GM12878 (cell line): Measurements from ENCODE around the gene ITGA8. TPM values are rescaled to one million over a fixed set of nuclear protein-coding genes. Genes with fewer than 3 reads are reported as not detected.

Experiments used
- ATAC-seq: fragments of 200-7000 bp; cut with Tn5 transposase; 3 replicates; pipeline ENCODE4 v1.9.1; 2020; ENCODE audit warnings: mild to moderate bottlenecking, moderate library complexity
- BruUV-seq: library from RNA; stranded (reverse); fragments of 400-500 nt; replicated peaks from 2 replicates; lab custom pipeline; 2021; lab: Mats Ljungman, UMichigan
- CTCF ChIA-PET: fragments of 300-600 bp; sonication (Branson Sonifier 250); formaldehyde crosslinking; extraction: SDS; loops from one replicate; lab custom pipeline; 2021; ENCODE audit warnings: inconsistent platforms; lab: Yijun Ruan, JAX
- POLR2A ChIA-PET: fragments of 350-600 bp; formaldehyde crosslinking; extraction: SDS; loops from one replicate; lab custom pipeline; 2021; ENCODE audit warnings: inconsistent platforms; lab: Charles Lee
- RAD21 ChIA-PET: fragments of 300-600 bp; sonication (Branson Sonifier 250); formaldehyde crosslinking; loops from one replicate; lab custom pipeline; 2023; ENCODE audit warnings: antibody characterized with exemption; ENCODE audit not compliant: unreplicated experiment; lab: Charles Lee
- SMC1A ChIA-PET: fragments of 300-600 bp; sonication (Branson Sonifier 250); formaldehyde crosslinking; loops from one replicate; lab custom pipeline; 2023; ENCODE audit not compliant: unreplicated experiment, uncharacterized antibody; lab: Charles Lee
- DNase-seq: peaks from one replicate; pipeline ENCODE4 v3.0.0-alpha.2; 2011; ENCODE audit warnings: low read depth, low spot score
- FAIRE-seq: peaks from 3 replicates; lab custom pipeline; 2011; peaks lifted over from hg19 to GRCh38; lab: Jason Lieb, UNC
- H2AFZ ChIP-seq: 2 replicates; pipeline ENCODE4 v1.6.0; 2011; ENCODE audit warnings: low read depth, low read length, control low read depth; ENCODE audit not compliant: control insufficient read depth
- H3K27ac ChIP-seq: 2 replicates; pipeline ENCODE4 v1.5.1; 2011; ENCODE audit warnings: control low read depth; ENCODE audit not compliant: control insufficient read depth, insufficient read depth
- H3K27me3 ChIP-seq, 2 experiments: replicated peaks in 1 of 2; 2 replicates each; pipeline versions ENCODE4 v1.6.0 to v1.6.1; 2011; ENCODE audit warnings: low read length in 1 of 2; ENCODE audit not compliant: control insufficient read depth in 2 of 2, insufficient read depth in 2 of 2
- H3K36me3 ChIP-seq, 2 experiments: 2 replicates each; pipeline ENCODE4 v1.5.1; 2011; ENCODE audit warnings: low read length in 1 of 2; ENCODE audit not compliant: control insufficient read depth in 2 of 2, insufficient read depth in 2 of 2
- H3K4me1 ChIP-seq: 2 replicates; pipeline ENCODE4 v1.6.1; 2011; ENCODE audit warnings: mild to moderate bottlenecking, low read length, moderate library complexity, mixed read lengths; ENCODE audit not compliant: control insufficient read depth, insufficient read depth
- H3K4me2 ChIP-seq: 2 replicates; pipeline ENCODE4 v1.6.0; 2011; ENCODE audit warnings: control low read depth; ENCODE audit not compliant: control insufficient read depth, insufficient read depth
- H3K4me3 ChIP-seq: fragments of 200-600 bp; sonication (generic); 2 replicates; pipeline ENCODE4 v1.5.1; 2016
- H3K79me2 ChIP-seq: 2 replicates; pipeline ENCODE4 v1.6.0; 2011; ENCODE audit warnings: low read length; ENCODE audit not compliant: control insufficient read depth, insufficient read depth
- H3K9ac ChIP-seq: 2 replicates; pipeline ENCODE4 v1.8.0; 2011; ENCODE audit warnings: low read length, control low read depth, mixed read lengths; ENCODE audit not compliant: control insufficient read depth, insufficient read depth
- H3K9me3 ChIP-seq: replicated peaks from 3 replicates; pipeline ENCODE4 v1.5.1; 2011; ENCODE audit warnings: mild to moderate bottlenecking, low read length; ENCODE audit not compliant: control insufficient read depth, insufficient read depth
- H4K20me1 ChIP-seq: 2 replicates; pipeline ENCODE4 v1.6.0; 2011; ENCODE audit not compliant: control insufficient read depth, insufficient read depth
- CEBPB ChIP-seq, 2 experiments: fragments of 150-350 bp in 1 of 2; IDR thresholded peaks; 2 replicates each; pipeline ENCODE4 v1.6.1; 2012 to 2014; ENCODE audit warnings: low read depth in 2 of 2, low read length in 2 of 2, borderline replicate concordance in 1 of 2, inconsistent platforms in 1 of 2
- CREB1 ChIP-seq: IDR thresholded peaks from 2 replicates; pipeline ENCODE4 v1.6.1; 2012; ENCODE audit warnings: low read depth, mild to moderate bottlenecking, inconsistent platforms
- CTCF ChIP-seq, 3 experiments: IDR thresholded peaks in 2 of 3; conservative IDR thresholded peaks in 1 of 3; 2 replicates each; pipeline ENCODE4 v1.5.1; 2011; ENCODE audit warnings: low read depth in 3 of 3, low read length in 3 of 3, mild to moderate bottlenecking in 3 of 3, control low read depth in 2 of 3, moderate library complexity in 2 of 3, inconsistent platforms in 1 of 3, mixed read lengths in 1 of 3; ENCODE audit not compliant: control insufficient read depth in 2 of 3, insufficient read depth in 1 of 3; ENCODE audit errors: extremely low read depth in 1 of 3
- SREBF1 ChIP-seq: IDR thresholded peaks from 2 replicates; pipeline ENCODE4 v1.6.1; 2012; ENCODE audit warnings: mild to moderate bottlenecking, low read length
- ZNF274 ChIP-seq: IDR thresholded peaks from one replicate; pipeline ENCODE4 v1.8.0; 2011; ENCODE audit not compliant: insufficient read length, insufficient read depth
- WGBS: methylation state at CpG from one replicate; pipeline ENCODE4 v1.1.6; 2016; ENCODE audit warnings: low lambda C conversion rate; ENCODE audit not compliant: insufficient replicate concordance, insufficient coverage; ENCODE audit errors: missing lambda C conversion rate; 5-methylcytosine and 5-hydroxymethylcytosine counted together
- in situ Hi-C: fragments of 300-500 bp; cut with MboI; formaldehyde crosslinking; loops from 9 replicates; pipeline ENCODE4 v1.14.3; 2018; ENCODE audit warnings: mixed read lengths
- intact Hi-C: fragments of 100-400 bp; cut with micrococcal nuclease; formaldehyde crosslinking; loops from one replicate; pipeline ENCODE4 v1.14.2; 2022; ENCODE audit not compliant: unreplicated experiment
- polyA plus RNA-seq, 11 experiments: library from polyadenylated mRNA; depleted of rRNA in 4 of 11; unstranded in 6 of 11; stranded (reverse) in 5 of 11; fragments of >200 nt; fragmentation: Nextera tagmentation in 4 of 11; fragmentation: Illumina TruSeq in 1 of 11; extraction: Ambion mirVana in 4 of 11; extraction: Trizol in 1 of 11; gene quantifications; 1 replicate in 1 of 11; 2 replicates in 10 of 11; pipeline versions ENCODE4 v1.2.1 to v1.2.3, GENCODE V29; 2011 to 2016; ENCODE audit warnings: inconsistent platforms in 2 of 11, missing spikeins in 2 of 11, low read depth in 1 of 11
- total RNA-seq, 4 experiments: library from RNA; depleted of rRNA in 3 of 4; stranded (reverse); fragments of >200 nt in 3 of 4; fragmentation: Illumina TruSeq in 1 of 4; extraction: Trizol in 1 of 4; gene quantifications; 2 replicates each; pipeline versions ENCODE4 v1.2.1 to v1.2.3, GENCODE V29; 2013 to 2021
- TF ChIP-seq, protein P1 (sequence below): IDR thresholded peaks from 2 replicates; pipeline ENCODE4 v1.6.1; 2011; ENCODE audit warnings: low read depth, low read length, improper control_type of control experiment, borderline replicate concordance

Gene ITGA8
- total and polyA plus RNA-seq, 10 of the 15 experiments (the other 5 are each of a cell fraction or from before 2014, with no cell fraction given), result 0.03 TPM; not detected in 9

GRCh38 chr10:15718694-15719048 lies 1.1 kb downstream of the ITGA8 start:
- Histone ChIP-seq H3K4me1 (no peaks in the 10 kb centered on the region), H3K27me3 (peaks cover 6 to 9% of the 10 kb centered on the region in 2 experiments; a peak in 3 of 4 replicates), H4K20me1 (no peaks in the 10 kb centered on the region), H3K4me2 (no peak overlapping the region), H2AFZ (no peak overlapping the region), H3K79me2 (no peaks in the 10 kb centered on the region), H3K9ac (no peak overlapping the region), H3K27ac (no peak overlapping the region), H3K4me3 (no peak overlapping the region), H3K9me3 (no peaks in the 10 kb centered on the region), H3K36me3 (no peaks in the 10 kb centered on the region)
- ChIA-PET SMC1A (no interaction called here), CTCF (no interaction called here), POLR2A (no interaction called here), RAD21 (no interaction called here)
- intact Hi-C loops, result no loop called here
- FAIRE-seq (no peak), DNase-seq (no peak), ATAC-seq (no peak)
- no TSS peak for BruUV-seq
- 23% methylated on average over 17 of the region's 17 CpGs for WGBS
- in situ Hi-C loops, result no loop called here
- TF ChIP-seq SREBF1 (no peak), CEBPB (IDR thresholded peaks at IDR 0.05; ENCODE audit: borderline replicate concordance in 1 of 2, low read depth in 2 of 2, low read length in 2 of 2) (no peak), ZNF274 (no peak), CREB1 (no peak), CTCF (IDR thresholded peaks at IDR 0.05 in 2 of 3, conservative IDR thresholded peaks at IDR 0.05 in 1 of 3; ENCODE audit: control insufficient read depth in 2 of 3, extremely low read depth in 1 of 3, insufficient read depth in 1 of 3, low read depth in 3 of 3, low read length in 3 of 3) (no peak)
- TF ChIP-seq, protein P1, sequence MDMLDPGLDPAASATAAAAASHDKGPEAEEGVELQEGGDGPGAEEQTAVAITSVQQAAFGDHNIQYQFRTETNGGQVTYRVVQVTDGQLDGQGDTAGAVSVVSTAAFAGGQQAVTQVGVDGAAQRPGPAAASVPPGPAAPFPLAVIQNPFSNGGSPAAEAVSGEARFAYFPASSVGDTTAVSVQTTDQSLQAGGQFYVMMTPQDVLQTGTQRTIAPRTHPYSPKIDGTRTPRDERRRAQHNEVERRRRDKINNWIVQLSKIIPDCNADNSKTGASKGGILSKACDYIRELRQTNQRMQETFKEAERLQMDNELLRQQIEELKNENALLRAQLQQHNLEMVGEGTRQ, result no peak
